K562 (cell line): ENCODE measurements around the gene FRRS1. TPM values are rescaled to one million over a fixed set of nuclear protein-coding genes. Genes with fewer than 3 reads are reported as not detected.

Experiments
- CBFA2T3 ChIP-seq: fragments of 450-650 bp; IDR thresholded peaks from 2 replicates; pipeline ENCODE4 v1.6.1; 2017
- PBX2 ChIP-seq, 2 experiments: IDR thresholded peaks in 1 of 2; conservative IDR thresholded peaks in 1 of 2; 2 replicates each; pipeline ENCODE4 v1.6.1; 2016; ENCODE audit warnings: low read depth in 2 of 2, mild to moderate bottlenecking in 1 of 2, missing compliant biosample characterization in 1 of 2, missing genetic modification characterization in 1 of 2, moderate library complexity in 1 of 2
- PRDM10 ChIP-seq: fragments of 450-650 bp; IDR thresholded peaks from 2 replicates; pipeline ENCODE4 v1.6.1; 2018; ENCODE audit not compliant: partially characterized antibody
- RERE ChIP-seq: sonication (generic); formaldehyde crosslinking; IDR thresholded peaks from 2 replicates; pipeline ENCODE4 v1.8.0; 2023; ENCODE audit warnings: missing genetic modification reagents, mild to moderate bottlenecking, borderline replicate concordance
- TFAP4 ChIP-seq: sonication (generic); formaldehyde crosslinking; IDR thresholded peaks from 2 replicates; pipeline ENCODE4 v1.8.0; 2022; ENCODE audit warnings: missing genetic modification reagents, mild to moderate bottlenecking, moderate library complexity, borderline replicate concordance
- polyA plus RNA-seq, 8 experiments: library from polyadenylated mRNA; depleted of rRNA in 4 of 8; stranded (reverse) in 5 of 8; unstranded in 3 of 8; fragments of >200 nt; fragmentation: Nextera tagmentation in 2 of 8; fragmentation: Illumina TruSeq in 1 of 8; extraction: Ambion mirVana in 2 of 8; extraction: Trizol in 1 of 8; gene quantifications; 2 replicates each; pipeline versions ENCODE4 v1.2.1 to v1.2.3, GENCODE V29; 2011 to 2014; ENCODE audit warnings: inconsistent platforms in 1 of 8, missing spikeins in 1 of 8
- total RNA-seq, 7 experiments: library from RNA; depleted of rRNA in 6 of 7; stranded (reverse); fragments of >200 nt in 6 of 7; fragmentation: Illumina TruSeq in 2 of 7; extraction: Trizol in 2 of 7; gene quantifications; 2 replicates each; pipeline versions ENCODE4 v1.2.1 to v1.2.3, GENCODE V29; 2011 to 2021; ENCODE audit warnings: low replicate concordance in 1 of 7

FRRS1 gene
- total and polyA plus RNA-seq, 9 of the 15 experiments (the other 6 are each of a cell fraction or from before 2014, with no cell fraction given): 0.87 to 54.0 (median 23.7) TPM

GRCh38 chr1:99766378-99766800 lies at the start of gene FRRS1 (continued):
- TF ChIP-seq PRDM10 (no peak), CBFA2T3 (peak; percentile 36), RERE (CRISPR knock-in tag) (no peak), PBX2 (CRISPR knock-in tag; IDR thresholded peaks at IDR 0.05; ENCODE audit: low read depth) (no peak), PBX2 (tag; conservative IDR thresholded peaks at IDR 0.05; ENCODE audit: low read depth) (no peak), TFAP4 (peak; percentile 51; the same call in 1 of the 2 replicates)
